ENCODE results near the gene FGFR3. TPM values are rescaled to one million over a fixed set of nuclear protein-coding genes. Genes with fewer than 3 reads are reported as not detected.

Gene FGFR3
- total and polyA plus RNA-seq, 9 of the 15 experiments (the other 6 are each of a cell fraction or from before 2014, with no cell fraction given), result 1.2 to 60.4 (median 12.7) TPM

- TF ChIP-seq MGA (IDR thresholded peaks at IDR 0.05) (no peak), ZNF407 (IDR thresholded peaks at IDR 0.05; ENCODE audit: low read depth) (no peak), ZBTB1 (CRISPR knock-in tag; IDR thresholded peaks at IDR 0.05; ENCODE audit: borderline replicate concordance, low read depth) (no peak), ILK (tag; IDR thresholded peaks at IDR 0.05; ENCODE audit: borderline replicate concordance, low read depth) (no peak), CSDE1 (IDR thresholded peaks at IDR 0.05) (no peak), TRIM28 (IDR thresholded peaks at IDR 0.05) (no peak), CHD1 (IDR thresholded peaks at IDR 0.05; ENCODE audit: low read length) (no peak)
Measured at GRCh38 chr4:1746265-1746691, 46.8 kb upstream of the FGFR3 start (continued).
